WTC11 (cell line): ENCODE data around the gene UNC79. TPM values are rescaled to one million over a fixed set of nuclear protein-coding genes. Genes with fewer than 3 reads are reported as not detected.

Experiments used
- ATAC-seq: fragments of 200-7000 bp; cut with Tn5 transposase; 2 replicates; pipeline ENCODE4 v1.10.0; 2021; ENCODE audit warnings: mild to moderate bottlenecking, moderate library complexity
- CTCF ChIA-PET: fragments of 300-600 bp; sonication (Branson Sonifier 250); formaldehyde crosslinking; loops from one replicate; lab custom pipeline; 2021; ENCODE audit warnings: antibody characterized with exemption; lab: Charles Lee
- POLR2A ChIA-PET: fragments of 350-600 bp; sonication (Branson Sonifier 250); formaldehyde crosslinking; loops from one replicate; lab custom pipeline; 2021; ENCODE audit warnings: antibody characterized with exemption; lab: Charles Lee
- DNase-seq: peaks from one replicate; pipeline ENCODE4 v3.0.0; 2021; ENCODE audit warnings: low spot score
- H3K27ac Mint-ChIP-seq: 2 replicates; pipeline ENCODE4 v1.8.0; 2021; ENCODE audit warnings: mixed read lengths
- H3K27me3 Mint-ChIP-seq: 2 replicates; pipeline ENCODE4 v1.8.0; 2021; ENCODE audit warnings: low read depth, mild to moderate bottlenecking, moderate library complexity, mixed read lengths
- H3K36me3 Mint-ChIP-seq: 2 replicates; pipeline ENCODE4 v1.8.0; 2021; ENCODE audit warnings: mixed read lengths
- H3K4me1 Mint-ChIP-seq: 2 replicates; pipeline ENCODE4 v1.8.0; 2022; ENCODE audit warnings: mixed read lengths
- H3K4me3 Mint-ChIP-seq: 2 replicates; pipeline ENCODE4 v1.8.0; 2021; ENCODE audit warnings: mild to moderate bottlenecking, moderate library complexity, mixed read lengths
- H3K9me3 Mint-ChIP-seq: 2 replicates; pipeline ENCODE4 v1.8.0; 2021; ENCODE audit warnings: mixed read lengths
- ARID4B ChIP-seq: sonication (generic); formaldehyde crosslinking; IDR thresholded peaks from 2 replicates; pipeline ENCODE4 v1.8.0; 2023; ENCODE audit warnings: missing genetic modification reagents, mild to moderate bottlenecking, borderline replicate concordance
- ATF6 ChIP-seq: sonication (generic); formaldehyde crosslinking; IDR thresholded peaks from 2 replicates; pipeline ENCODE4 v1.8.1; 2023; ENCODE audit warnings: mild to moderate bottlenecking, missing genetic modification reagents
- CBFB ChIP-seq: sonication (generic); formaldehyde crosslinking; IDR thresholded peaks from 2 replicates; pipeline ENCODE4 v1.8.1; 2022; ENCODE audit warnings: mild to moderate bottlenecking, low read depth, missing genetic modification reagents
- ELF4 ChIP-seq: sonication (generic); formaldehyde crosslinking; IDR thresholded peaks from 2 replicates; pipeline ENCODE4 v1.8.1; 2022; ENCODE audit warnings: low read depth, mild to moderate bottlenecking, moderate library complexity, missing genetic modification reagents
- EMX1 ChIP-seq: fragments of 250-450 bp; sonication (Bioruptor Pico); IDR thresholded peaks from 2 replicates; pipeline ENCODE4 v1.8.0; 2021; ENCODE audit warnings: mild to moderate bottlenecking
- FOXP1 ChIP-seq: sonication (generic); formaldehyde crosslinking; IDR thresholded peaks from 2 replicates; pipeline ENCODE4 v1.8.0; 2022; ENCODE audit warnings: missing genetic modification reagents, mild to moderate bottlenecking, moderate library complexity, borderline replicate concordance
- HMGA2 ChIP-seq: fragments of 250-450 bp; sonication (Bioruptor Pico); IDR thresholded peaks from 2 replicates; pipeline ENCODE4 v1.4.0; 2021; ENCODE audit warnings: mild to moderate bottlenecking, moderate library complexity
- IRF2 ChIP-seq: sonication (generic); formaldehyde crosslinking; IDR thresholded peaks from 2 replicates; pipeline ENCODE4 v1.8.0; 2022; ENCODE audit warnings: low read depth, missing genetic modification reagents, borderline replicate concordance
- KAT7 ChIP-seq: sonication (generic); formaldehyde crosslinking; IDR thresholded peaks from 2 replicates; pipeline ENCODE4 v1.8.1; 2023; ENCODE audit warnings: missing genetic modification reagents, mild to moderate bottlenecking, borderline replicate concordance
- MLX ChIP-seq: sonication (generic); formaldehyde crosslinking; IDR thresholded peaks from 2 replicates; pipeline ENCODE4 v1.8.1; 2023; ENCODE audit warnings: mild to moderate bottlenecking, missing genetic modification reagents, moderate library complexity
- MYBL2 ChIP-seq: sonication (generic); formaldehyde crosslinking; IDR thresholded peaks from 2 replicates; pipeline ENCODE4 v1.8.1; 2023; ENCODE audit warnings: mild to moderate bottlenecking, moderate library complexity, missing genetic modification reagents
- NFATC4 ChIP-seq: fragments of 250-450 bp; sonication (Bioruptor Pico); IDR thresholded peaks from 2 replicates; pipeline ENCODE4 v1.9.0; 2021; ENCODE audit warnings: mild to moderate bottlenecking
- NR2C2 ChIP-seq: sonication (generic); formaldehyde crosslinking; IDR thresholded peaks from 2 replicates; pipeline ENCODE4 v1.8.0; 2022; ENCODE audit warnings: mild to moderate bottlenecking, missing genetic modification reagents
- NR3C1 ChIP-seq: sonication (generic); formaldehyde crosslinking; conservative IDR thresholded peaks from 2 replicates; pipeline ENCODE4 v1.8.1; 2023; ENCODE audit warnings: low read depth, mild to moderate bottlenecking, missing genetic modification reagents
- RELA ChIP-seq: sonication (generic); formaldehyde crosslinking; IDR thresholded peaks from 2 replicates; pipeline ENCODE4 v1.8.1; 2022; ENCODE audit warnings: missing genetic modification reagents, mild to moderate bottlenecking, borderline replicate concordance
- SP1 ChIP-seq: sonication (generic); formaldehyde crosslinking; conservative IDR thresholded peaks from 2 replicates; pipeline ENCODE4 v1.8.1; 2022; ENCODE audit warnings: missing genetic modification reagents
- TCF7 ChIP-seq: sonication (generic); formaldehyde crosslinking; IDR thresholded peaks from 2 replicates; pipeline ENCODE4 v1.8.0; 2022; ENCODE audit warnings: mild to moderate bottlenecking, low read depth, missing genetic modification reagents, moderate library complexity
- TEAD1 ChIP-seq: sonication (generic); formaldehyde crosslinking; IDR thresholded peaks from 2 replicates; pipeline ENCODE4 v1.8.0; 2022; ENCODE audit warnings: mild to moderate bottlenecking, missing genetic modification reagents
- ZBTB43 ChIP-seq: sonication (generic); formaldehyde crosslinking; IDR thresholded peaks from 2 replicates; pipeline ENCODE4 v1.8.1; 2023; ENCODE audit warnings: mild to moderate bottlenecking, missing genetic modification reagents
- ZNF317 ChIP-seq: sonication (generic); formaldehyde crosslinking; IDR thresholded peaks from 2 replicates; pipeline ENCODE4 v1.8.1; 2023; ENCODE audit warnings: low read depth, mild to moderate bottlenecking, moderate library complexity, missing genetic modification reagents, borderline replicate concordance
- ZNF416 ChIP-seq: fragments of 250-450 bp; sonication (Bioruptor Pico); IDR thresholded peaks from 2 replicates; pipeline ENCODE4 v1.9.0; 2021; ENCODE audit warnings: mild to moderate bottlenecking, inconsistent platforms
- ZSCAN18 ChIP-seq: fragments of 250-450 bp; sonication (Bioruptor Pico); IDR thresholded peaks from 2 replicates; pipeline ENCODE4 v2.1.2; 2022; ENCODE audit warnings: mild to moderate bottlenecking, moderate library complexity
- total RNA-seq: library from RNA; stranded (reverse); gene quantifications from 3 replicates; pipeline ENCODE4 v1.2.3, GENCODE V29; 2021

Gene UNC79
- total RNA-seq, 1 experiment from 2014 or later, result 2.1 TPM

GRCh38 chr14:93496856-93497741, 66.4 kb downstream of the UNC79 start:
- Mint-ChIP-seq H3K36me3 (no peaks in the 10 kb centered on the region), H3K27ac (no peak overlapping the region), H3K4me3 (no peak overlapping the region), H3K27me3 (no peaks in the 10 kb centered on the region), H3K9me3 (no peaks in the 10 kb centered on the region), H3K4me1 (no peaks in the 10 kb centered on the region)
- no peak for ATAC-seq
- CTCF ChIA-PET, result no interaction called here
- no peak for DNase-seq
- TF ChIP-seq NR3C1 (CRISPR knock-in tag) (no peak), TEAD1 (no peak), HMGA2 (CRISPR knock-in tag) (no peak), RELA (CRISPR knock-in tag) (no peak), ZSCAN18 (CRISPR knock-in tag) (no peak), ZNF416 (CRISPR knock-in tag) (no peak)
- POLR2A ChIA-PET, result no interaction called here

GRCh38 chr14:93510056-93510455, 79.3 kb downstream of the UNC79 start:
- DNase-seq (no peak), ATAC-seq (peak; percentile 86)
- no peak for TF ChIP-seq KAT7 (CRISPR knock-in tag)
- TF ChIP-seq ZNF317 (CRISPR knock-in tag), result no peak
- no peak for TF ChIP-seq MYBL2 (CRISPR knock-in tag)
- no peak for TF ChIP-seq SP1 (CRISPR knock-in tag)
- no peak for TF ChIP-seq IRF2 (CRISPR knock-in tag)
- TF ChIP-seq ATF6, result no peak
- TF ChIP-seq NFATC4 (CRISPR knock-in tag), result no peak
- TF ChIP-seq NR2C2 (CRISPR knock-in tag), result no peak
- no peak for TF ChIP-seq ARID4B (CRISPR knock-in tag)
- TF ChIP-seq TCF7 (CRISPR knock-in tag), result no peak
- no peak for TF ChIP-seq CBFB
- TF ChIP-seq ZBTB43 (CRISPR knock-in tag), result no peak
- no peak for TF ChIP-seq FOXP1
- TF ChIP-seq EMX1 (CRISPR knock-in tag), result no peak
- TF ChIP-seq MLX (CRISPR knock-in tag), result no peak
- TF ChIP-seq ELF4 (CRISPR knock-in tag), result no peak
- Mint-ChIP-seq H3K9me3 (peaks cover 53% of the 10 kb centered on the region), H3K27ac (peak overlapping the region; percentile 40; the same call in 1 of the 2 replicates), H3K27me3 (no peaks in the 10 kb centered on the region; the same call in 1 of the 2 replicates), H3K4me3 (no peak overlapping the region), H3K4me1 (peaks cover 10% of the 10 kb centered on the region), H3K36me3 (peaks cover 50% of the 10 kb centered on the region)
- CTCF ChIA-PET, result no interaction called here
- POLR2A ChIA-PET, result no interaction called here
